Measurements from ENCODE around the gene C19orf44. TPM values are rescaled to one million over a fixed set of nuclear protein-coding genes. Genes with fewer than 3 reads are reported as not detected.

The C19orf44 gene
- 2.7 to 3.4 TPM (median 3.3 TPM) in 5 replicates for total RNA-seq (2022; extraction: Qiagen RNA extraction)

DNA sequence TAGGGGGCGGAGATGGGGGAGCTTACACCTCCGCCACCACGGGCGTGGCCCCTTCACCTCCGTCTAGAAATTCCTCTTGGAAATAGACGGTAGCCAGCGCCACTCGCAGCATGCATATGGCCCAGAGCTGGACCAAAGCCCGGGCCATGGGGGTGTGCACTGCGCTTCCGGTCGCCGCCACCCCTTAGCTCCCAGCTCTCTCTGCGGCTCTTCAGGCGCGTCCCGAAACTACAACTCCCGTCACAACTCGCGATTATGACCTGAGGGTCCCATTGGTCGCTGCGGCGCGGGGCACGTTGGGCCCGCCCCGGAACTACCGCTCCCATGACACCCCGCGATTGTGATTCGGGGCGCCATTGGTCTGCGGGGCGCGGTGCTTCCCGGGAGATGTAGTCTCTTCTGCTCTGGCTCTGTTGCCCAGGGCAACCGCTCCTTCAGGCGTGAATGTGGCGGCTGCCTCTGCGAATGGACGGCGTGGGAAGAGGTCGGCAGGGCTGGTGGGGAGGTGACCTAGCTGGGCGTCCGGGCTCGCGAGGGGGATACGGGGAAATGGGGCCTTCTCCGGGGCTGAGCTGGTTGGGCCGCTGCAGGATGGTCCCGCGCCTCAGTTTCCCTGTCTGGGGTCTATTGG lies at the start of gene C19orf44, which contains the start of gene CALR3:
Gene C19orf44, plus strand, starts transcription at position 413 of the 631 bp plus-strand sequence. CDS start 4,399 bp downstream, outside the sequence.
Gene CALR3, minus strand, starts transcription at position 186 of the 631 bp plus-strand sequence. Its CDS starts 38 bp downstream, at position 148.

GRCh38 chr19:16542045-16542909 lies 46.1 kb downstream of the C19orf44 start, which contains the start of gene CHERP:
Gene CHERP, minus strand, starts transcription at chr19:16542437. Its CDS starts 59 bp downstream, at chr19:16542378.

Other genes starting within 250 kb of the C19orf44 start
- 15.9 to 26.8 TPM (median 24.3 TPM) in 5 replicates for gene KLF2, start 171.6 kb upstream of the C19orf44 start, total RNA-seq (2022; extraction: Qiagen RNA extraction)
- gene EPS15L1, start 24.4 kb upstream of the C19orf44 start, total RNA-seq (2022; extraction: Qiagen RNA extraction) = 14.4 to 16.5 TPM (median 16.3 TPM) in 5 replicates
- not detected in 5 replicates for gene CALR3, start 227 bp upstream of the C19orf44 start, total RNA-seq (2022; extraction: Qiagen RNA extraction)
- 27.7 to 33.4 TPM (median 31.9 TPM) in 5 replicates for gene CHERP, start 46.0 kb downstream of the C19orf44 start, total RNA-seq (2022; extraction: Qiagen RNA extraction)
- gene SLC35E1, start 76.0 kb downstream of the C19orf44 start, total RNA-seq (2022; extraction: Qiagen RNA extraction) = 17.9 to 21.3 TPM (median 19.1 TPM) in 5 replicates
- gene MED26, start 131.8 kb downstream of the C19orf44 start, total RNA-seq (2022; extraction: Qiagen RNA extraction) = 3.5 to 6.0 TPM (median 5.1 TPM) in 5 replicates
- 68.0 to 85.7 TPM (median 73.9 TPM) in 5 replicates for gene SMIM7, start 163.8 kb downstream of the C19orf44 start, total RNA-seq (2022; extraction: Qiagen RNA extraction)
- 1.2 to 1.5 TPM (median 1.3 TPM) in 5 replicates for gene TMEM38A, start 164.7 kb downstream of the C19orf44 start, total RNA-seq (2022; extraction: Qiagen RNA extraction)
- not detected in 5 replicates for gene NWD1, start 223.5 kb downstream of the C19orf44 start, total RNA-seq (2022; extraction: Qiagen RNA extraction)

Measured in A549 treated with CORT108297 at 1 μM for 4 hours (cell line).